Medulla oblongata (tissue), 1 donor: ENCODE data around the gene SLC13A2.
A peak's percentile ranks its signal among the peaks of the same experiment; 100 is the strongest.

Experiments
- DNase-seq: peaks from one replicate; pipeline ENCODE4 v3.0.0-alpha.2; 2015; ENCODE audit errors: extremely low spot score

SLC13A2 gene

GRCh38 chr17:28492352-28493310, 19.2 kb downstream of the SLC13A2 start:
- DNase-seq: no peak

GRCh38 chr17:28493460-28493859, 20.0 kb downstream of the SLC13A2 start:
- DNase-seq: no peak

GRCh38 chr17:28494445-28495188, 21.2 kb downstream of the SLC13A2 start:
- peak; percentile 65 for DNase-seq

GRCh38 chr17:28495635-28496034, 22.2 kb downstream of the SLC13A2 start:
- no peak for DNase-seq

GRCh38 chr17:28497931-28498330, 24.5 kb downstream of the SLC13A2 start:
- DNase-seq: no peak

- no peak for DNase-seq
These were observed 25.4 kb downstream of the SLC13A2 start for GRCh38 chr17:28498652-28499363.

- no peak for DNase-seq
These were observed 25.9 kb downstream of the SLC13A2 start for GRCh38 chr17:28499364-28499664.

GRCh38 chr17:28499684-28500357, 26.4 kb downstream of the SLC13A2 start:
- DNase-seq: no peak

GRCh38 chr17:28500712-28501379, 27.4 kb downstream of the SLC13A2 start:
- DNase-seq: no peak

GRCh38 chr17:28501421-28502284, 28.2 kb downstream of the SLC13A2 start:
- no peak for DNase-seq

GRCh38 chr17:28503420-28503819, 30.0 kb downstream of the SLC13A2 start:
- no peak for DNase-seq

- no peak for DNase-seq
These were observed 32.7 kb downstream of the SLC13A2 start, which contains the start of gene FOXN1 for GRCh38 chr17:28505986-28506665. Gene FOXN1, plus strand, starts transcription at chr17:28506348. Its CDS starts 17,622 bp downstream, at chr17:28523970.

GRCh38 chr17:28506763-28507487, 33.5 kb downstream of the SLC13A2 start:
- DNase-seq: no peak

- DNase-seq: no peak
These were observed 34.2 kb downstream of the SLC13A2 start for GRCh38 chr17:28507567-28508203.

GRCh38 chr17:28508211-28508724, 34.8 kb downstream of the SLC13A2 start:
- DNase-seq: no peak

GRCh38 chr17:28509789-28510188, 36.3 kb downstream of the SLC13A2 start:
- DNase-seq: peak; percentile 33

GRCh38 chr17:28511858-28512461, 38.5 kb downstream of the SLC13A2 start:
- DNase-seq: no peak

GRCh38 chr17:28513476-28513875, 40.0 kb downstream of the SLC13A2 start:
- DNase-seq: no peak
